ENCODE measurements around the gene OTOA. TPM values are rescaled to one million over a fixed set of nuclear protein-coding genes. Genes with fewer than 3 reads are reported as not detected.
A peak's percentile ranks its signal among the peaks of the same experiment; 100 is the strongest.

Gene OTOA
- total RNA-seq, 1 donor from 2014 or later: 0.10 TPM

GRCh38 chr16:21654466-21654865 lies 9.3 kb upstream of the OTOA start:
- no peak for TF ChIP-seq CTCF (IDR thresholded peaks at IDR 0.05)
- H3K4me1 Mint-ChIP-seq (ENCODE audit: low read depth): peaks cover 10% of the 10 kb centered on the region
- no peak overlapping the region for H3K4me3 Mint-ChIP-seq (ENCODE audit: unreplicated experiment)
- H3K9me3 Mint-ChIP-seq (ENCODE audit: low read depth): no peaks in the 10 kb centered on the region
- H3K27ac Mint-ChIP-seq (ENCODE audit: unreplicated experiment): no peak overlapping the region
- H3K36me3 Mint-ChIP-seq (ENCODE audit: low read depth): peaks cover 6% of the 10 kb centered on the region
- H3K27me3 Mint-ChIP-seq (ENCODE audit: low read depth): no peaks in the 10 kb centered on the region
- no peak for DNase-seq (ENCODE audit: low spot score)

GRCh38 chr16:21654881-21655280 lies 8.9 kb upstream of the OTOA start:
- no peaks in the 10 kb centered on the region for H3K9me3 Mint-ChIP-seq (ENCODE audit: low read depth)

GRCh38 chr16:21656795-21657768 lies 6.7 kb upstream of the OTOA start:
- no peak overlapping the region for H3K27ac Mint-ChIP-seq (ENCODE audit: unreplicated experiment)
- DNase-seq (ENCODE audit: low spot score): no peak
- no peaks in the 10 kb centered on the region for H3K27me3 Mint-ChIP-seq (ENCODE audit: low read depth)

More at GRCh38 chr16:21654881-21655280, 8.9 kb upstream of the OTOA start:
- H3K36me3 Mint-ChIP-seq (ENCODE audit: low read depth): peaks cover 6% of the 10 kb centered on the region
- peaks cover 10% of the 10 kb centered on the region for H3K4me1 Mint-ChIP-seq (ENCODE audit: low read depth)
- no peaks in the 10 kb centered on the region for H3K27me3 Mint-ChIP-seq (ENCODE audit: low read depth)
- no peak overlapping the region for H3K27ac Mint-ChIP-seq (ENCODE audit: unreplicated experiment)
- TF ChIP-seq CTCF (IDR thresholded peaks at IDR 0.05): no peak
- H3K4me3 Mint-ChIP-seq (ENCODE audit: unreplicated experiment): no peak overlapping the region
- DNase-seq (ENCODE audit: low spot score): no peak

GRCh38 chr16:21659124-21659523 lies 4.6 kb upstream of the OTOA start:
- Mint-ChIP-seq H3K9me3 (ENCODE audit: low read depth) (no peaks in the 10 kb centered on the region), H3K4me1 (ENCODE audit: low read depth) (peaks cover 10% of the 10 kb centered on the region), H3K4me3 (ENCODE audit: unreplicated experiment) (no peak overlapping the region), H3K36me3 (ENCODE audit: low read depth) (peaks cover 6% of the 10 kb centered on the region), H3K27ac (ENCODE audit: unreplicated experiment) (no peak overlapping the region), H3K27me3 (ENCODE audit: low read depth) (no peaks in the 10 kb centered on the region)
- no peak for TF ChIP-seq CTCF (IDR thresholded peaks at IDR 0.05)
- no peak for DNase-seq (ENCODE audit: low spot score)

More at GRCh38 chr16:21656795-21657768, 6.7 kb upstream of the OTOA start:
- Mint-ChIP-seq H3K36me3 (ENCODE audit: low read depth) (peaks cover 6% of the 10 kb centered on the region), H3K9me3 (ENCODE audit: low read depth) (no peaks in the 10 kb centered on the region), H3K4me1 (ENCODE audit: low read depth) (peaks cover 10% of the 10 kb centered on the region), H3K4me3 (ENCODE audit: unreplicated experiment) (no peak overlapping the region)
- peak; percentile 96 for TF ChIP-seq CTCF (IDR thresholded peaks at IDR 0.05)

GRCh38 chr16:21664801-21665492 lies 1.2 kb downstream of the OTOA start:
- Mint-ChIP-seq H3K27ac (ENCODE audit: unreplicated experiment) (no peak overlapping the region), H3K36me3 (ENCODE audit: low read depth) (no peaks in the 10 kb centered on the region), H3K9me3 (ENCODE audit: low read depth) (no peaks in the 10 kb centered on the region), H3K4me1 (ENCODE audit: low read depth) (no peaks in the 10 kb centered on the region), H3K4me3 (ENCODE audit: unreplicated experiment) (no peak overlapping the region), H3K27me3 (ENCODE audit: low read depth) (no peaks in the 10 kb centered on the region)
- TF ChIP-seq CTCF (IDR thresholded peaks at IDR 0.05): no peak
- no peak for DNase-seq (ENCODE audit: low spot score)

All from chondrocyte (in vitro differentiated cells).